ENCODE data around the gene METTL23.

Gene METTL23, protein sequence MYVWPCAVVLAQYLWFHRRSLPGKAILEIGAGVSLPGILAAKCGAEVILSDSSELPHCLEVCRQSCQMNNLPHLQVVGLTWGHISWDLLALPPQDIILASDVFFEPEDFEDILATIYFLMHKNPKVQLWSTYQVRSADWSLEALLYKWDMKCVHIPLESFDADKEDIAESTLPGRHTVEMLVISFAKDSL

DNA sequence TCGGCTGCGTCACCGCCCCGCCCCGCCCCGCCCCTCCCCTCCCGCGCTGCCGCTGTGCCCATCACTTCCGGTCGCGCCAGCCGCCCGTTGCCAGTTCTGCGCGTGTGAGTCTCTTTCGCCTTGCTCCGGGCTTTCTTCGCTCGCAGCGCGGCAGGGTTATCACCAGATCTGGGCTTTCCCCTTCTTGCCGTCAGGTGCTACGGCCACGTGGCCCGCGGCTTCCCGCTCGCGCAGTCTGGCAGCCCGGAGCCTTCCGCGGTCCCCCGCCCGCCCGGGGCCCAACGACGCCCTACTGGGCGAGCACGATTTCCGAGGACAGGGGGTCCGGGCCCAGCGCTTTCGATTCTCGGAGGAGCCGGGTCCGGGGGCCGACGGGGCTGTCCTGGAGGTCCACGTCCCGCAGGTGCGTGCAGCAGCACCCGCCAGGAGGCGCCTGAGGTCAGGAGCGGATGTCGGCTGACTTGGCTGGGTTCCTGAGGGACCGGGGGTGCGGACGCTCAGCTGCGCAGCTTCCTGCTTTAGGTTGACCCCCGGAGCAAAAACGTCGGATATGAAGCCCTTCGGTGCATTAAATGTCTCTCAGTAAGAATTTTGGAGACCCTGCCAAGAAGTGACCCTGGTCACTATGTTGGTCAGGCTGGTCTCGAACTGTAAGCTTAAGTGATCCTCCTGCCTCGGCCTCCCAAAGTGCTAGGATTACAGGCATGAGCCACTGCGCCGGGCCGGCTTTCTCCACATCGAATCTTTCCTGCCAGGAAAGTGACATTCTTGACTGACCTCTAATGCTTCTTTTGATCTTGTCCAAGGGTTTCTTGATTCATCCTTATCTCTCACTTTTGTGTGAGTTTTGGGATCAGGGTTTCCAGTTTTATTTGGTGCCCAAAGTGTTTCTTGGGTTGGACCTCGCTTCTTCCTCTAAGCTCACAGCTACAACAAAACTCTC is at the start of gene METTL23:
TSS of gene METTL23 (plus strand) at position 64 of the 943 bp plus-strand sequence. CDS start 2,872 bp downstream, outside the sequence.
- DNase-seq (ENCODE audit: low spot score): peak; percentile 79

DNA sequence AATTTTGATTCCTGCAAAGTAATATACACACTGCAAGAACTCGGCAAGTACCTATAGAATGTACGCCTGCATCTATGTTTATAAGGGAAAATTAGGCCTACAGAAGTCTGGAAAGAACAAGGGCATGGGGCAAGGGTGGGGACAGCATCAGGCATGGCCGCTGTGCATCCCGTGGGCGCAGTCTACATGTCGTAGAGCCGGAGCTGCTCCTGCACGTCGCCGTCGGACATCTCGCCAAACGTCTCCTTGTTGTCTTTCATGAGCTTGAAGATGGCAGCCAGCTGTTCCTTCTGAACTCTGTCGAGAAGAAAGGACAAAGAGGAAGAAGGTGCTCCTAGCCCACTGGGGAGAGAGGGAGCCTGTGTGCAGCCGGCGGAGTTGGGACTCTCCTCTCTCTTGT is 49.2 kb upstream of the METTL23 start:
- no peak for DNase-seq (ENCODE audit: low spot score)

DNA sequence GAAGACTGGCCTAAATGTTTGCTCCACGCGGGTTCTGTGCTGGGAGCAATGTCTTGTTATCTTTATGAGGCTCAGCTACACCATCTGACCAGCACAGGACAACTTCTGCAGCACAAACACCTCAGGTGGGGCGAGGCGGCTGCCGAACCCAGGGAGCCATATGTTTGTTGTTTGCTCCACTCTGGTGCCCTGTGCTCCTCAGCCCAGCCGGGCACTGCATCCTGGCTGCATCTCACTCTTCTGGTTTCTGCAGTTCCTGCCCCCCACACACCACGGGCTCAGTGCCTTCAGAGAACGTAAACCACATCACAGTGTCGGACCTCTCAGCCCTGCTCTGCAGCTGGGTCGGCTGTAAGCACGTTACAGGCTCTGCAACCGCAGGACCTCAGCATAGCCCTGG is 48.3 kb upstream of the METTL23 start:
- DNase-seq (ENCODE audit: low spot score): no peak

DNA sequence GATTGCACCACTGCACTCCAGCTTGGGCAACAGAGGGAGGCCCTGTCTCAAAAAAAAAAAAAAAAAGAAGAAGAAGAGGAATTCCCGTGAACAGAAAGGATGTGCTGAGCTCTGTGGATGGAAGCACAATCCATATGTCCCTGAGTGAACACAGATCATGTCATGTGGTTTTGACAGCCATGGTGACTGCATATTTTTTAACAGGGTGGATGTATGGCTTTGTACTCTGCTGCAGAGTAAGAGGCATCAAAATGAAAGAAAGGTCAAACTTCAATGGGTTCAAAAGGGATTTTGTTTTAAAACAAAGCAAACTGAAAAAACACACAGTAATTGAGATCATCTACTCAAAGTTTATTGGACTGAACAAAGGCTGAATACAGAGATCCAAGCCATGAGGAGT is 47.4 kb upstream of the METTL23 start:
- DNase-seq (ENCODE audit: low spot score): no peak

DNA sequence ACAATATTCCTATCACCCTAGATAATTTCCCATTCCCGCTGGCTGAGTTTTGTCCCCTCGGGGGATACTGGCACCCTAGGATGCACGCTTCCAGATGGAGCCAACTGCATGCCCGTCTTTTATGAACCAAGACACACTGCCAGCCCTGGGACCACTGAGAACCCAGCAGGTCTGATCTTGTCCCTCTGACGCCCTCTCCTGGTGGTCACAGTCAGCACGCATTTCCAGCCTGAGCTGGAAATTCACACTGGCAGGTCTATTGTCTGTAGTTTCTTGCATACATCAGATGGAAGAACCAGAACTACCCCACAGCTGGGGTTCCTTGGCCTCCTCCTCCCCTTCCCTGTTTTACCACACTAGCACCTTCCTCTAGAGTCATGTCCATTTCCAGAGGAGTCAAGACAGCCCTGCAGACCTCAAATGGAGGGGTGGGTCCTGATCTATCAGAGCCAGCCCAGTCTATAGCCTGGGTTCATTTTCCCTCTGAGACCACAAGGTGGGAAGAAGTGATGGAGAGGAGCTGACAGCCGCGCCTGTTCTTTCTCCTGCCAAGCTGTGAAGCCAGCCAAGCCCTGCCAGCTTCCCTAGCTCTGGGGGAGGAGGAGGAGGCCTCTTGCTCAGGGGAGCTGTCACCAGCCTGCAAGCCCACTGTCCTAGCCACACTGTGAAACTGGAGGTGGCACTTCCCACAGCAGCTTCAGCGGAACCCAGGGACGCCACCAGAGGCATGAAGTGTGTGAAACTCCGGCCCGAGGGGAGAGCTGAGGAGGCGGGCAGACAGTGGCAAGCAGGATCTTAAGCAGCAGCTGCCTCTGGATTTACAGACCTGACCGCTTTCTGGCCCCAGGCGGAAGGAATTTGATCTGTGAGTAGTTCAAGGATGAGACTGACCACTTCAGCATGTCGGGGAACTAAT is 45.2 kb upstream of the METTL23 start:
- peak; percentile 73 for DNase-seq (ENCODE audit: low spot score)

DNA sequence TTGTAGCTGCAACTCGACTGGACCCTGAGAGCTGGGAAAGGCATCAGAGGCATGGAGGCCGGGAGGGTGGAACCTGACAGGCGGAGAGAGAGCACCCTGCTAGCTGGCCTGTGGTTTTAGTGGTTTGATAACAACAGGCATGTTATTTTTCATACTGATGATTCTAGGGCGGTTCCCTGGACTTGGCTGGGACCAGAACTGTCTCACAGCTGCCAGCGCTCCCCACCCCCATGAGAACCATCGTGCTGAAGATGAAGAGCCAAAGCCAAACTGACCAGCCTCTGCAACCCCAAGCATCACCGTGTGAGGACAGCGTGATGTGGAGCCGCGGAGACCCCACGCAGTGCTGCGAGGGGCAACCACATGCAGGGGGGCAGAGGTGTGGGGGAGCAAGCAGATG is 44.3 kb upstream of the METTL23 start:
- DNase-seq (ENCODE audit: low spot score): no peak

DNA sequence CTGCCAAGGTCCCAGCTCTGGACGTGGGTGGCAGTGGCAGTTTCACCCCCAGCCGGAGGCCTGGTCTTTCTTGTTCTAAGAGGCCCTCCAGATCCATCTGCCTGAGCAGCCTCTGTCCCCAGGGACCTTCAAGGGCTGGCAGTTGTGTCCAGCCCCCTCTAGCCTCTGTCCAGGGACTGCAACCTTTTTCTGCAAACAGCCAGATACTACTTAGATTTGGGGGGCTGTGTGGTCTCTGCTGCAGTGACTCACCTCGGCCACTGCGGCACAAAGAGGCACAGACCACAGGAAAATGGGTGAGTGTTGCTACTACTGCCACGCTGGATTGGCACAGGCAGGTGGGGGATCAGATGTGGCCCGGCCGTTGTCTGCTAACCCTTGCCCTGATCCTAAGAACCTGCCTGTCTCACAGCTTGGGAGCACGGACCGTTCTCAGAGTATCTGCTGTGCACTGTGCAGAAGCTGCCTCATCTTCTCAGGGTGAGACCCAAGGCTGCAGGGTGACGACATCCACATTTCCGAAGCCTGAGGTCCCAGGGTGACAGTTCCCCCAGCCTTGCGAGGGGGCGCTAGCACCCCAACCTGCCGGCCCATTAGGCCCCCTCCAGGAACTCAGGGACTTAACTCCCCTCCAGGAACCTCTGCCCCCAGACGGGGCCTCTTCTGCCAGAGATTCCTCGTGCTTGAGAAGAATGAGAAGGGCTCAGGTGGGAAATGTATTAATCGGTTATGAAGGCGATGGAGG is 43.5 kb upstream of the METTL23 start:
- no peak for DNase-seq (ENCODE audit: low spot score)

DNA sequence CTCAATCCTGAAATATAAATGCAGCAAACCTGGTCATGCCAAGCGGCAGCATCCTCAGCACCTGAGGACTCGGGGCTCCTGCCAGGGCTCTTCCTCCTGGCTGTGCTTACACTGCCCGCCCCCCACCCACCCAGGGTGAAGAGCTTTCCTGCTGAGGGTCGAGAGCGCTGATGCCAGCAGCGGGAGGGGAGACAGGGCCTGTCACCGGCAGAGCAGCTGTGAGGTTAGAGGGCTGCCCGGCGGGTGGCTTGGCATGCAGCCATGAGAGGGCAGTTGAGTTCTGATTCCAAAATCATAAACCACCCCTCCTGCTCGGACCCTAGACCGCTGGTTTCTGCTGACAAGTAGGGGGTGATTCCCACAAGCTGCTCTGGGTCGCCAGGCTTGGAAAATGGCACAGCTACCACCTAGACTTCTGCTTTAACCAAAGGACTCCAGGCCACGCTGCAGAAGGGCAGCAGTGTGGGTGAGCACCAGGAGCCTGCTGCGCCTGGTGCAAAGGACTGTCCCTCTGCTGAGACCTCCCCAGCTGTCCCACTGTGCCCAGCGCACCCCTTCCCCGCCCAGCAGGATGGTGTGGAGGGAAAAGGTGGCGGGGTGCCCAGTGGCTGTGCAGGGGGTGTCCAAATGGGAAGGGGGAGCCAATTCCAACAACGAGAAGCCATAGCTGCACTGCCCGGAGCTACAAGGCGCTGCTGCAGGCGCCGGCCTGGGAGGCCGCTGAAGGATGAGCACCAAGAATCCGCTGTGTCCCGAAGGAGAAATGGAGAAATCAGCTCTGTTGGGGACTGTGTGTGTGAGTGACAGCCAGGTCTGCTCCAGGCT is 42.5 kb upstream of the METTL23 start:
- no peak for DNase-seq (ENCODE audit: low spot score)

DNA sequence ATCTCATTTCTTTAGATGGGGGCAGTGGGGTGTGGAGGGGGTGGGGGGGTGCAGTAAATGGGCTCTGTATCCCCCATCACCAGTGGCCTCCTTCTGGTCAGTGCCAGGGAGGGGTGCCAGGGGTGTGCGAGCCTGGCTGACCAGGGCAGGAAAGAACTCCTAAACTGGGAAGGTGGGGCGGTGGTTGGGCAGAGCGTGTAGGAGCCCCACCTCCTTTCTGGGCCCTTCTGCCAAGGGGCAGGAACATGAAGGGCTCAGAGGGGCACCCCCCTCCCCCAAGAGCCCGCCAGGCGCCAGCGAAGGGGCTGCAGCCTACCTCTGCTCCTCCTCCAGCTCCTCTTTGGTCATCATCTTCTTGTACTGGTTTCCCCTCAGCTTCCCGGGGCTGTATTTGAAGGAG is 41.9 kb upstream of the METTL23 start:
- DNase-seq (ENCODE audit: low spot score): no peak

DNA sequence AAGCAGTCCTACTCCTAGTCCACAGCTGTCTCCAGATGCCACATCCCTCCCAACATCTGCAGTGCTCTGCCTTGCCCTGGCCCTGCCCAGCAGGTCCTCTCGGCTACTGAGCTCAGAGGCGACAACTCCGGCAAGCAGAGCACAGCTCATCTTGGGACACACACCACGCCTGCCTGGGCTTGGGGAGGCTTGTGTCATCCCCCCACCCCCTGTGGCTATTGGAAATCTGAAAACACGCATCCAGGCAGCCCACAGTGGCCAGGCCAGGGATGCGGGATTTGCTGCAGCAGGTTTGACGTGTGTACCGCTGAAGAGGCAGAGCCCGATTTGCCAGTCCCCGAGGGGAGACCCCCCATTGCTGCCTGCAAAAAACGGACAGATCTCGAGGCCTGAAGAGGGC is 41.3 kb upstream of the METTL23 start:
- DNase-seq (ENCODE audit: low spot score): no peak

DNA sequence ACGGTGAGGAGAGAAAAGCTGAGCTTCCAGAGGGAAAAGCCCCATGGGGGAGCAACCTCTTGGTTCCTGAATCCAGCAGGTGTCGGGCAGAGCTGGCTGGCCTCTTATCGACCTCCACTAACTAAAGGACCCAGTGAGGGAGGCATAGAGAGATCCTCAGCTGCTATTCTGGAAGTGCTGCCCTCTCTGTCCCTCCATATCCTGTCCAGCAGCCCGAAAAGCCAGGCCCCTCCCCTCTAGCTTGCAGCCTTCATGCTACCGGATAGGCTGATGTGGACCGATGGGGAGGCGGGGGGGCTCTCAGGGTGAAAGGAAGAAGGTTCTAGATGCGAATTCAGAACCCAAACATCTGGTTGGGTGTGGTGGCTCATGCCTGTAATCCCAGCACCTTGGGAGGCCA is 40.8 kb upstream of the METTL23 start:
- no peak for DNase-seq (ENCODE audit: low spot score)

DNA sequence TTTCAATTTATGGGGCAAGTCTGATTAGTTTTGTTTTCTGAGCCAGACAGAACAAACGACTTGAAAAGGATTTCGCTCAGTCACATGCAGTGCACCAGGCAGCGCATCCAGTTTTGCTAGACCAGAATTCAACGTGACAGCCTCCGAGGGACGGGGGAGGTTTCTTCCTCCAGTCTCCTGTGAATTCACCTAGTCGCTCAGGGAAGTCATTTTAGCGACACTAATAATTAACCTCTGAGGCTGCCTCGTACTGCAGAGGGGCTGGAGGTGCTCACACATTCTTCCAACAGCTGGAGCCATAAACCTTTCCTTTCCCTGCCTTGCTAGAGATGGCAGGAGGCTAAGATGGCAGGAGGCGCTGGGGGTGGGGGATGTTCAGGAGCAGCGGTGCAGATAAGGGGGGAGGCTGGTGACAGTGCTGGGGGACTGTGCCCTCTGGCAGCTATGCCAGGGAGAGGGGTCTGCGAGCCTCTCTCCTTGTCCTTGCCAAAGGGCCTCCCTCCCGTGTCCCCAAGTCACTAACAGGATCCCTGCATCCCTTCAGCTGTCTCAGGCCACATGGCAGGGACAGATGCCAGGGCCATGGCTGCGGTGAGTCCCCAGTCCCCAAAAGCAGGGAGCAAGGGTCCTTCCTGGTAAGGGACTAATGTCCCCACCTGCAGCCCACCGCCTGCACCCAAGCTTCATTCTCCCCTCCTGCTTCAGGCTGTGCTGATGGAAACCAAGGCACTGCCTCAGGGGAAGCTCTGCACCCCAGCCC is 39.9 kb upstream of the METTL23 start:
- no peak for DNase-seq (ENCODE audit: low spot score)

DNA sequence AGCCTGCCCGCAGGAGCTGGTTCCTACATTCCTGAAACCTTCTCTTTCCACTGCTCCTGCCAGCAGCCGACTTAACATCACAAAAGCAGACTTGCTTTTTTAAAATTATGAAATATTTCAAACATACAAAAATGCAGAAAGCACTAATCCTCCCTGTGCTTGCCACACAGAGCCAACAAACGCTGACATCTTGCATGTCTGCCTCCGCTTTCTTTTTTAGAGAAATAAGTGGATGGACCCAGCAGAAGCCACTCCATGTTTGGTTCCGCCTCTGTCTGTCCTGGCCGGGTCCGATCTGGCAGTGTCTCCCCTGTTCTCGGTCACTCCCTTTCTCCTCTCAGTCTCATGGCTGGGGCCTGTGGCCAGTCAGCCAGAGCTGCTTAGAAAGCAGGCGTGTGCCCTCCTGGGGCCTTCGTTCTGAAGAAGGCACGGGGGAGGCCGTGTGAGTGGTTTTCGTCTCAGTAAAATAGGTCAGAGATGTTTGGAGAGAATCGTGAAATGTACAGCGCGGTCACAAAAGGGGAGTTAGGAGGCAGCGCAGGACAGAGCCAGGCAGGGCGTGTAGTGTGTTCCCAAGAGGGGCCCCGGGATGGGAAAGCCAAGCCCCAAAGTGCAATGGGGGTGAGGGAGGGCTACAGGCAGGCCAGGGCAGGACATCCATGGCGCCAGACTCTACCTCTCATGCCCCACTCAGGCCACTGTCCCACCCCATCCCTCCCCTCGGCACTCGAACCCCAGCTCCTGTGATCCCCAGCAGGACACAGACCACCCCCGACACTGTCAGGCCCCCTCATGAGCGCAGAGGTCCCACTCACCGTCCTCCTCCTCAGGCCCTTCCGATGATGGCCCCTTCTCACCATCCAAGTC is 39.1 kb upstream of the METTL23 start:
- no peak for DNase-seq (ENCODE audit: low spot score)

DNA sequence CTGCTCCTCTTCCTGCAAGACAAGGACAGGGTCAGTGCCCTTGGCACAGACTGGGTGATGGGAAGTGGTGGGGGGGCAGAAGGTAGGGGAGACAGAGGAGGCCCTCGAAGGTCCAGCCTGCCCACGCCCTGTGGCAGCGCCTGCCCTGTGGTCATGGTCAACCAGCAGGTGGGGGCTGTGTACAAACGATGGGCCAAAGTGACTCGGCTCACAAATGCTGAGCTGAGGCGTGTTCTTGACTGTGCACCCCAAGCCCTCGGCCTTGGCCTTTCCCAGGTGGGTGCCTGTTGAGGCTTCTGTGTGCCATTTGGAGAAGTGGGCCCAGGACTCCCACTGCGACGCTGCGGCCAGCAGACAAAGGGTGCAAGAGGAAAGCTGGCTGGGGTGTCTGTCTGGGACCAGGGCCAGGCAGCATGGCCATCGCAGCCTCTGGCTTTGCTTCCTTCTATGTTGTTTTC is 38.4 kb upstream of the METTL23 start:
- no peak for DNase-seq (ENCODE audit: low spot score)

DNA sequence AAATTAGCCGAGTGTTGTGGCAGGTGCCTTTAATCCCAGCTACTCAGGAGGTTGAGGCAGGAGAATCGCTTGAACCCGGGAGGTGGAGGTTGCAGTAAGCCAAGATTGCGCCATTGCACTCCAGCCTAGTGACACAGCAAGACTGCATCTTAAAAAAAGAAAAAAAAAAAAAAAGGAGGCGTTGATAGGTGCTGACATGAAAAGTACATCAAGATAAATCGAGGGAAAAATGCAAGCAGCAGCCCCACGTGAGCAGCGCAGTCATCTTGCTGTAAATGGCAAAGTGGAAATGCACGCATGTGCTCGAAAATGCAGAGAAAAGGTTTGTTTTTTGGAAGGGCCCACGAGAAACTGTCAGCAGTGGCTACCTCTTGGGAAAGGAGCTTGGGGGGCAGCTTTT is 36.8 kb upstream of the METTL23 start:
- no peak for DNase-seq (ENCODE audit: low spot score)

DNA sequence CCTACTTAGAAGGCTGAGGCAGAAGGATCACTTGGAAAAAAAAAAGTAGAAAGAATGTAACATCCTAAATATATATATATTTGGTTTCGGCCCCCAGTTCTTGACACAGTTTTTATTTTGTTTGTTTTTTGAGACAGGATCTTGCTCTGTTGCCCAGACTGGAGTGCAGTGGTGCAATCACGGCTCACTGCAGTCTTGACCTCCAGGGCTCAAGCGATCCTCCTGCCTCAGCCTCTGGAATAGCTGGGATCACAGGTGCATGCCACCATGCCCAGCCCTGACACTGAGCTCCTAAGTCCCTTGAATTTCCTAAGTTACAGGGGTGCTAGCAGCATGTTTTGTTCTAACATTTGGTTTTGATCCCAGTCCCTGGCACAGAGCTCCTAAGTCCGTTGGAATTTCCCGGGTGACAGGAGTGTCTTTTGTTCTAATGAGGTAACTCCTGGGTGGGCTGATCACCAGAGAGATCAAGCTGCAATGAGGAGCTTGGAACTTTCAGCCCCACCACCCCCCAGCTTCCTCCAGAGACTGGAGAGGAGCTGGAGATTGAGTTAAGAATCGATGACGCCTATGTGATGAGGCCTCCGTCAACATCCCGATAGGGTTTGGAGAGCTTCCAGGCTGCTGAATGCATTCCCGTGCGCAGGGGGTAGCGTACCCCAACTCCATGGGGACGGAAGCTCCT is 35.9 kb upstream of the METTL23 start:
- DNase-seq (ENCODE audit: low spot score): no peak

DNA sequence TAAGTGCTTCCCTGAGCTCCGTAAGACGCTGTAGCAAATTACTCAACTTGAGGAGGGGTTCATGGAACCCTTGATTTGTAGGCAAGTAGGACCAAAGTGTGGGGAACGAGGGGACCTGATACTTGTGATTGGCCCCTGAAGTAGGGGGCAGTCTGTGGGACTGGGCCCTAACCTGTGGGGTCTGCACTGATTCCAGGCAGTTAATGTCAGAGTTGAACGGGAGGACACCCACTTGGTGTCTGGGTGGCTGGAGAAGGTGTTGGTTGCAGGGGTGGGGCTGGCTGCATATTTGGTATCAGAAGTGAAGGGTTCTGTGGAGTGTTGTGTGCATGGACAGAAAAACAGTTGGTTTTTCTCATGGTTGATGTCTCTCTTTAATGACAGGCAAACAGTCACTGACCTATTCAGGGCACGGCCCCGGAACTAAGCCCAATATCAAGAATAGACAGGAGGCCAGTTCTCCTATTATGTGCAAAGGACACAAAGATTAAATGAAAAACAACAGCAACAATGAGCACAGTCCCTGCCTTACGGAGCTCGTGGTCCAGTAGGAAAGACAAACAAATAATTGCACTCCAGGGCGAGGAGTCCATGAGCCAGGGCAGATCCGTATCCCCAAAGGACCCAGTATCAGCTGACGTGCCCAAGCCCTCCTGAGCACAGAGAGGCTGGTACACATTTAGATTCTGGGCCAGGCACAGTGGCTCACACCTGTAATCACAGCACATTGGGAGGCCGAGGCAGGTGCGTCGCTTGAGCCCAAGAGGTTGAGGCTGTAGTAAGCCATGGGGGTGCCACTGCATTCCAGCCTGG is 35.1 kb upstream of the METTL23 start:
- DNase-seq (ENCODE audit: low spot score): no peak
